Purkinje cell (primary cell): ENCODE data around the gene SIGLEC9. TPM values are rescaled to one million over a fixed set of nuclear protein-coding genes. Genes with fewer than 3 reads are reported as not detected.

ENCODE experiments used
- polyA plus RNA-seq: library from polyadenylated mRNA; unstranded; fragments of >200 nt; fragmentation: Nextera tagmentation; gene quantifications from 2 replicates; pipeline ENCODE4 v1.2.1, GENCODE V29; 2014

SIGLEC9 gene
- not detected in 2 replicates for polyA plus RNA-seq

DNA sequence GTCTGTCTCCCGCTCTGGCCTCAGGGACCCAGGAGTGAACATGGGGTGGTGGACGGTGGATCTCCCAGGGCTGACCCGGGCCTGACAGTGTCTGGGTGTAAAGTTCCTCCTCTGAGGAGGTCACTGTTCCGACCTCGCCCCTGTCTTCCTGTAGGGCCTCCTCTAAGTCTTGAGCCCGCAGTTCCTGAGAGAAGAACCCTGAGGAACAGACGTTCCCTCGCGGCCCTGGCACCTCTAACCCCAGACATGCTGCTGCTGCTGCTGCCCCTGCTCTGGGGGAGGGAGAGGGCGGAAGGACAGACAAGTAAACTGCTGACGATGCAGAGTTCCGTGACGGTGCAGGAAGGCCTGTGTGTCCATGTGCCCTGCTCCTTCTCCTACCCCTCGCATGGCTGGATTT, at the start of gene SIGLEC9:
Gene SIGLEC9 (plus strand): TSS at position 178 of the 400 bp plus-strand sequence. CDS start 69 bp downstream, at position 247.

DNA sequence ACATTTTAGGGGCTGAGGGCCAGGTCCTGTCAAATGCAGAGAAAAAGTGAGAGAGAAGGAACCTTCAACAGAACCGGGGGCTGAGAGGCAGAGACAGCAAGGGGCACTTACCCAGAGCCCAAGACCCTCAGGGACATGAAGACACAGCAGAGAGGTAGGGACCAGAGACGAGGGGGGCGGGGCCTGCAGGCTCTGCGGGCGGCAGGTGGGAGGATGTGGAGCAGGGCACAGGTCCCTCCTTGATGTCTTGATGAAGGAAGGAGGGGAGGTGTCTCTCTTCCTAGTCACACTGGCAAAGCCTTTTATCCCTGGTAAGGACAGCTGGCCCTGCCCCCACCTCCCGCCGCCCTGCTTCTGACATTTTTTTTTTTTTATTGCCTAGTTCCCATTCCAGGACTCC, 42.1 kb upstream of the SIGLEC9 start, which contains the start of gene KLK14:
Gene KLK14 (minus strand): TSS at position 277 of the 400 bp plus-strand sequence. CDS start 273 bp downstream, at position 4.

DNA sequence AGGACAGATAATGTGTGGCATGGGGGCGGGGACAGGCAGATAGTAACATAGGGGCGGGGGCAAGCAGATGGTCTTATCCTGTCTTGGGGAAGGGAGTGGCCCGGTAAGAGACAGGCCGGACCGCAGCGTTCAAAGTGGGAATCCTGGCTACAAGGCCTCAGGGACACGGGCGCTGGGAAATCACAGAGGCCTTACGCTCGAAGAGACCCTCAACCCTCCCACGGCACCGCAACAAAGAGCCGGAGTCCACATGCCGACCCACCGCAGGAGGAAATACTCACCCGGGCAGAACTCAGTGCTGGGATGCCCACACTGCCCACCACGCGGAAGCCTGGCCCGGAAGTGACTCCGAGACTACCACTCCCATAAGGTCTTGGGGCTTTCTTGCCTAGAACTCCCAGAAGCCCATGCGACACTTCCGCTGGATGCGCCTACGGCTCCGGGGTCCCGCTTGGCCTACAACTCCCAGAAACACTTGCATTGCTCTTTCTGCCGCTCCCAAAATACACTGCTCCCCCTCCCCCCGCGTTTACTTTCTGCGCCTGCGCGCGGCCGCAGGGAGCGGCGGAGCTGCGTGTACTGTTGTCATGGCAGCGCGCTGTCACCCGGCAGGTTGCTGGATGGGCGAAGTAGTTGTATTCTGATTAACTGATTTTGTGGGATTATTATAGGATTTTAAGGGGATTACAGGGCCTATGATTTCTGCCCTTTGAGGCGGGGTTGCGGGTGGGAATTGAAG, 16.5 kb upstream of the SIGLEC9 start, which contains the start of gene CTU1:
Gene CTU1 (minus strand): TSS at position 344 of the 739 bp plus-strand sequence. CDS start 3,840 bp downstream, outside the sequence.

DNA sequence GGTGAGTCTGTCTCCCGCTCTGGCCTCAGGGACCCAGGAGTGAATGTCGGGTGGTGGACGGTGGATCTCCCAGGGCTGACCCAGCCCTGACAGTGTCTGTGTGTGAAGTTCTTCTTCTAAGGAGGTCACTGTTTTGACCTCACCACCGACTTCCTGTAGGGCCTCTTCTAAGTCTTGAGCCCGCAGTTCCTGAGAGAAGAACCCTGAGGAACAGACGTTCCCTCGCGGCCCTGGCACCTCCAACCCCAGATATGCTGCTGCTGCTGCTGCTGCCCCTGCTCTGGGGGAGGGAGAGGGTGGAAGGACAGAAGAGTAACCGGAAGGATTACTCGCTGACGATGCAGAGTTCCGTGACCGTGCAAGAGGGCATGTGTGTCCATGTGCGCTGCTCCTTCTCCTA, 17.4 kb downstream of the SIGLEC9 start, which contains the start of gene SIGLEC7:
Gene SIGLEC7 (plus strand): TSS at position 183 of the 400 bp plus-strand sequence. CDS start 69 bp downstream, at position 252.

Other genes with a start within 250 kb of the SIGLEC9 start
- not detected in 2 replicates for gene KLK4, start 213.5 kb upstream of the SIGLEC9 start, polyA plus RNA-seq
- 5.6 TPM in 1 of 2 replicates, not detected in the other for gene KLK5, start 171.9 kb upstream of the SIGLEC9 start, polyA plus RNA-seq
- 2.6 and 2.8 TPM in 2 replicates for gene KLK6, start 155.3 kb upstream of the SIGLEC9 start, polyA plus RNA-seq
- gene KLK7, start 141.0 kb upstream of the SIGLEC9 start, polyA plus RNA-seq: 14.9 and 18.1 TPM in 2 replicates
- 194 and 292 TPM in 2 replicates for gene KLK8, start 123.3 kb upstream of the SIGLEC9 start, polyA plus RNA-seq
- gene KLK10, start 105.2 kb upstream of the SIGLEC9 start, polyA plus RNA-seq: 0.16 and 3.9 TPM in 2 replicates
- not detected in 2 replicates for gene KLK11, start 98.3 kb upstream of the SIGLEC9 start, polyA plus RNA-seq
- gene KLK12, start 89.9 kb upstream of the SIGLEC9 start, polyA plus RNA-seq: not detected in 2 replicates
- not detected in 2 replicates for gene KLK13, start 59.8 kb upstream of the SIGLEC9 start, polyA plus RNA-seq
- gene KLK14, start 42.0 kb upstream of the SIGLEC9 start, polyA plus RNA-seq: not detected in 2 replicates
- not detected in 2 replicates for gene CTU1, start 16.5 kb upstream of the SIGLEC9 start, polyA plus RNA-seq
- gene SIGLEC7, start 17.4 kb downstream of the SIGLEC9 start, polyA plus RNA-seq: not detected in 2 replicates
- not detected in 2 replicates for gene CD33, start 100.2 kb downstream of the SIGLEC9 start, polyA plus RNA-seq
- not detected in 2 replicates for gene SIGLECL1, start 126.2 kb downstream of the SIGLEC9 start, polyA plus RNA-seq
- 0.32 and 0.78 TPM in 2 replicates for gene IGLON5, start 186.7 kb downstream of the SIGLEC9 start, polyA plus RNA-seq
- gene VSIG10L, start 217.2 kb downstream of the SIGLEC9 start, polyA plus RNA-seq: 0.27 and 0.81 TPM in 2 replicates
- gene ETFB, start 241.5 kb downstream of the SIGLEC9 start, polyA plus RNA-seq: 75.1 and 77.9 TPM in 2 replicates
- gene CLDND2, start 244.1 kb downstream of the SIGLEC9 start, polyA plus RNA-seq: 3.4 and 9.2 TPM in 2 replicates
- gene NKG7, start 247.7 kb downstream of the SIGLEC9 start, polyA plus RNA-seq: not detected in 2 replicates